OCI-LY7 (cell line): Measurements from ENCODE around the gene CGRRF1. TPM values are rescaled to one million over a fixed set of nuclear protein-coding genes. Genes with fewer than 3 reads are reported as not detected.

Experiments
- BruUV-seq: library from RNA; stranded (reverse); fragments of 400-500 nt; replicated peaks from 2 replicates; lab custom pipeline; 2021; lab: Mats Ljungman, UMichigan
- CTCF ChIA-PET: fragments of 300-600 bp; sonication (Branson Sonifier 250); formaldehyde crosslinking; loops from one replicate; lab custom pipeline; 2022; ENCODE audit warnings: antibody characterized with exemption; ENCODE audit not compliant: unreplicated experiment; lab: Charles Lee
- POLR2A ChIA-PET: fragments of 300-600 bp; sonication (Branson Sonifier 250); formaldehyde crosslinking; loops from one replicate; lab custom pipeline; 2022; ENCODE audit warnings: antibody characterized with exemption; lab: Charles Lee
- DNase-seq: peaks from one replicate; pipeline ENCODE4 v3.0.0-alpha.2; 2015; ENCODE audit warnings: low spot score
- H2AFZ ChIP-seq: fragments of 200-600 bp; sonication (generic), shearing (Covaris generic); 2 replicates; pipeline ENCODE4 v1.6.1; 2014; ENCODE audit warnings: mild to moderate bottlenecking, antibody characterized with exemption, low read length, moderate library complexity
- H3K27ac ChIP-seq: fragments of 200-600 bp; sonication (generic); 2 replicates; pipeline ENCODE4 v1.5.1; 2014; ENCODE audit warnings: mixed run types, low read depth, mild to moderate bottlenecking, moderate library complexity, low read length, inconsistent platforms; ENCODE audit not compliant: poor library complexity, severe bottlenecking
- H3K36me3 ChIP-seq: fragments of 200-600 bp; sonication (generic); 2 replicates; pipeline ENCODE4 v1.6.1; 2014; ENCODE audit warnings: mild to moderate bottlenecking, antibody characterized with exemption, low read length, moderate library complexity, mixed read lengths; ENCODE audit not compliant: insufficient read depth
- H3K4me1 ChIP-seq: fragments of 200-600 bp; sonication (generic); 2 replicates; pipeline ENCODE4 v1.5.1; 2014; ENCODE audit warnings: mild to moderate bottlenecking, low read length; ENCODE audit not compliant: insufficient read depth, poor library complexity, severe bottlenecking
- H3K4me2 ChIP-seq: fragments of 200-600 bp; sonication (generic); 2 replicates; pipeline ENCODE4 v1.6.1; 2014; ENCODE audit warnings: mild to moderate bottlenecking, low read length
- H3K4me3 ChIP-seq: fragments of 200-600 bp; sonication (generic); 2 replicates; pipeline ENCODE4 v1.5.1; 2014; ENCODE audit warnings: mild to moderate bottlenecking, low read depth, low read length; ENCODE audit not compliant: poor library complexity, severe bottlenecking
- H3K79me2 ChIP-seq: fragments of 200-600 bp; sonication (generic); 2 replicates; pipeline ENCODE4 v1.6.1; 2016; ENCODE audit warnings: low read depth, mild to moderate bottlenecking, low read length, moderate library complexity, mixed read lengths; ENCODE audit not compliant: insufficient read depth
- H3K9me2 ChIP-seq: fragments of 200-600 bp; sonication (generic); 2 replicates; pipeline ENCODE4 v1.6.1; 2016; ENCODE audit warnings: mild to moderate bottlenecking, low read length, mixed read lengths; ENCODE audit not compliant: insufficient read depth
- H3K9me3 ChIP-seq: fragments of 200-600 bp; sonication (generic); 2 replicates; pipeline ENCODE4 v1.6.1; 2014; ENCODE audit warnings: mild to moderate bottlenecking, mixed run types, low read length, mixed read lengths
- H4K20me1 ChIP-seq: fragments of 200-600 bp; sonication (generic); 2 replicates; pipeline ENCODE4 v1.6.1; 2014; ENCODE audit warnings: mild to moderate bottlenecking, antibody characterized with exemption, low read length, moderate library complexity, mixed read lengths; ENCODE audit not compliant: insufficient read depth
- EZH2phosphoT487 ChIP-seq: fragments of 200-600 bp; sonication (generic); IDR thresholded peaks from 2 replicates; pipeline ENCODE4 v1.6.1; 2018; ENCODE audit warnings: low read depth, borderline replicate concordance, mild to moderate bottlenecking, mixed run types, antibody characterized with exemption, low read length, moderate library complexity, mixed read lengths
- intact Hi-C: fragments of 100-400 bp; cut with micrococcal nuclease; formaldehyde crosslinking; loops from one replicate; pipeline ENCODE4 v1.10.0; 2022; ENCODE audit not compliant: unreplicated experiment
- total RNA-seq, 2 experiments: library from RNA; depleted of rRNA in 1 of 2; stranded (reverse); fragments of >200 nt in 1 of 2; shearing (Covaris generic) in 1 of 2; gene quantifications; 2 replicates each; pipeline ENCODE4 v1.2.3, GENCODE V29; 2014 to 2022
- TF ChIP-seq, protein P1 (sequence below): fragments of 200-600 bp; sonication (generic); conservative IDR thresholded peaks from 2 replicates; pipeline ENCODE4 v1.5.1; 2014; ENCODE audit warnings: mild to moderate bottlenecking, antibody characterized with exemption, low read length, moderate library complexity, mixed read lengths

The CGRRF1 gene
- total RNA-seq, 2 experiments from 2014 or later: 8.4 to 13.4 TPM

DNA sequence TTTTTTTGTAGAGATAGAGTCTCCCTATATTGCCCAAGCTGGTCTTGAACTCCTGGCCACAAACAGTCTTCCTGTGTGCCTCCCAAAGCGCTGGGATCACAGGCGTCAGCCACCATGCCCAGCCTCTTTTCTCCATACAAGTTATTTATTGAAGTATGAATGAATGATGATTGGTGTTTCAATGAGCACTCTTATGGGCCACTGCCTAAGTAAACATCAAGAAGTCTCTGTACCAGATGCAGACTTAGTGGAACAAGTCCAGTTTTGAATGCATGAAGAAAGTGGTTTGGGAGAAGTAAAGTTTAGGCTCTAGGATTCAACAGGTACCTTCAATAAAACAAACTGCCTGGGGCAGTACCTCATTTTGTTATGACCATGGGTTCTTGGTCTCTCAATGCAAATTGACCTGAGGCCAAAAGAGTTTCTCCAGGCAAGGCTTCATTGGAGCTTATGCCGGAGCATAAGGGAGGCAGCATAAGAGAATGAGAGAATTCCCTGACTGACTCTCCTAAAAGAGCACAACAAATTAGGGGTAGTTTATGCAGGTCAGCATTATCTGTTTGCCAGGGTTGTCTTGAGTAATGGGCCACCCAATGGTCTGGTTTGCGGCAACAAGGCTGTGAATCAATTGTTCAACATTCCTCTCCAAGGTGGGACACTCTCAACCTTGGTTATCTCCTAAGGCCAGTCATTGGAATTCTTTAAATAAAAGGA is 19.8 kb upstream of the CGRRF1 start:
- intact Hi-C loops: loop anchor here (2.0 kb wide), 1 partner anchor 93 kb away; the partner anchor contains the start of gene CDKN3
- 0 out of 2 replicates have a peak, but pooled peaks cover 4% of the 10 kb centered on the region for H4K20me1 ChIP-seq
- H3K9me3 ChIP-seq: no peaks in the 10 kb centered on the region
- peak overlapping the region; percentile 97 for H2AFZ ChIP-seq
- CTCF ChIA-PET: interaction anchor here (0.8 kb wide), 1 partner anchor 92 kb away, joined by 3 read pairs; no protein-coding TSS in a partner anchor
- POLR2A ChIA-PET: interaction anchor here (0.5 to 9.3 kb wide), 11 partner anchors 9 to 1735 kb away, joined by 3 to 75 read pairs (median 3); partner anchors contain the start of genes CDKN3 and CGRRF1
- no TSS peak for BruUV-seq
- peaks cover 45% of the 10 kb centered on the region for H3K79me2 ChIP-seq
- H3K4me2 ChIP-seq: peak overlapping the region; percentile 88
- H3K4me1 ChIP-seq: peaks cover 42% of the 10 kb centered on the region
- H3K27ac ChIP-seq: peak overlapping the region; percentile 65
- TF ChIP-seq, protein P1, sequence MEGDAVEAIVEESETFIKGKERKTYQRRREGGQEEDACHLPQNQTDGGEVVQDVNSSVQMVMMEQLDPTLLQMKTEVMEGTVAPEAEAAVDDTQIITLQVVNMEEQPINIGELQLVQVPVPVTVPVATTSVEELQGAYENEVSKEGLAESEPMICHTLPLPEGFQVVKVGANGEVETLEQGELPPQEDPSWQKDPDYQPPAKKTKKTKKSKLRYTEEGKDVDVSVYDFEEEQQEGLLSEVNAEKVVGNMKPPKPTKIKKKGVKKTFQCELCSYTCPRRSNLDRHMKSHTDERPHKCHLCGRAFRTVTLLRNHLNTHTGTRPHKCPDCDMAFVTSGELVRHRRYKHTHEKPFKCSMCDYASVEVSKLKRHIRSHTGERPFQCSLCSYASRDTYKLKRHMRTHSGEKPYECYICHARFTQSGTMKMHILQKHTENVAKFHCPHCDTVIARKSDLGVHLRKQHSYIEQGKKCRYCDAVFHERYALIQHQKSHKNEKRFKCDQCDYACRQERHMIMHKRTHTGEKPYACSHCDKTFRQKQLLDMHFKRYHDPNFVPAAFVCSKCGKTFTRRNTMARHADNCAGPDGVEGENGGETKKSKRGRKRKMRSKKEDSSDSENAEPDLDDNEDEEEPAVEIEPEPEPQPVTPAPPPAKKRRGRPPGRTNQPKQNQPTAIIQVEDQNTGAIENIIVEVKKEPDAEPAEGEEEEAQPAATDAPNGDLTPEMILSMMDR: no peak
- no peak for TF ChIP-seq EZH2phosphoT487
- H3K36me3 ChIP-seq: 0 out of 2 replicates have a peak, but pooled peaks cover 5% of the 10 kb centered on the region
- no peak for DNase-seq
- H3K4me3 ChIP-seq: peak overlapping the region; percentile 87
- H3K9me2 ChIP-seq: no peaks in the 10 kb centered on the region

DNA sequence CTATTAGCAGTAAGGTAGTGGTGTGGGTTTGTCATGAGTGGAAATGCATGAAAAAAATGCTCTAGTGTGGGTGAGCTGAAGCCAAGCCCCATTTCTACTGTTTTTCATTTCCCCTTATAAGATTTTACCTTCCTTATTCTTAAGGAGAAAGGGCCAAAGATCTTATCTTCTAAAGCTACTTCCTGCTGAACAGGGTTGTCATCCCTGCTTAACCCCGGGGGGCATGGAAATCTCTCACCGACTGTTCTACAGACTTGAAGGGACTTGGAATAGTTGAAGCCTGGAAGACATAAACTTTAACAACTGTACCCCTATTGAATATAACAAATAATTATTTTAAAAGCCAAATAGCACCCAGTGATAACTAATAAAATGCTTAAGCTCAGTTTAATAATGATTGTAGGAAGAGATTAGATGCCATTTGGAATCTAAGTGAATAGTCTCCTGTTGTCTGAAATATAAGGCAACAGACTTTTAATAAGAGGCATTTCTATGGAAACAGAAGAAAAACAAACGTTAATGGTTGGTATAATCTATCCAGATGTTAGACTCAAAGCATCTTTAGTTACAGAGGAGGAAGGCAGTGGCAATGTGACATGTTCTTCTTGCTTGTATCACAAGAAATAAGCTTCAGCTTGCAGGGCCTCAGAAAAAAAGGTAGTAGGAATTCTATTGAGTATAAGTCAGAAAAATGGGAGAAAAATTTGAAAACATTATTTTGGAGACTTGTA is 19.1 kb upstream of the CGRRF1 start:
- Histone ChIP-seq H2AFZ (peak overlapping the region; percentile 97; the same call in 1 of the 2 replicates), H3K4me2 (0 out of 2 replicates have a peak overlapping the region, but pooled peaks have one; percentile 88)
- BruUV-seq: no TSS peak

More for the DNA sequence above, 19.1 kb upstream of the CGRRF1 start:
- Histone ChIP-seq H3K4me3 (no peak overlapping the region), H3K27ac (no peak overlapping the region), H3K36me3 (0 out of 2 replicates have a peak, but pooled peaks cover 5% of the 10 kb centered on the region), H3K9me3 (no peaks in the 10 kb centered on the region), H4K20me1 (0 out of 2 replicates have a peak, but pooled peaks cover 4% of the 10 kb centered on the region), H3K79me2 (peaks cover 38% of the 10 kb centered on the region), H3K9me2 (no peaks in the 10 kb centered on the region), H3K4me1 (peaks cover 35% of the 10 kb centered on the region)
- intact Hi-C loops: no loop called here
- no peak for DNase-seq
- CTCF ChIA-PET: interaction anchor here (0.8 kb wide), 1 partner anchor 93 kb away, joined by 3 read pairs; no protein-coding TSS in a partner anchor
- no peak for TF ChIP-seq EZH2phosphoT487
- TF ChIP-seq, protein P1: no peak
- POLR2A ChIA-PET: interaction anchor here (0.5 to 9.3 kb wide), 7 partner anchors 12 to 428 kb away, joined by 3 to 75 read pairs (median 3); partner anchors contain the start of genes CDKN3 and CGRRF1
